ENCODE data around the gene CHST14. TPM values are rescaled to one million over a fixed set of nuclear protein-coding genes. Genes with fewer than 3 reads are reported as not detected.

Gene CHST14
- total RNA-seq = 1 to 10 TPM in 3 of 4 donors, not detected in 1; 2.9 to 8.8 (median 4.1) TPM

DNA sequence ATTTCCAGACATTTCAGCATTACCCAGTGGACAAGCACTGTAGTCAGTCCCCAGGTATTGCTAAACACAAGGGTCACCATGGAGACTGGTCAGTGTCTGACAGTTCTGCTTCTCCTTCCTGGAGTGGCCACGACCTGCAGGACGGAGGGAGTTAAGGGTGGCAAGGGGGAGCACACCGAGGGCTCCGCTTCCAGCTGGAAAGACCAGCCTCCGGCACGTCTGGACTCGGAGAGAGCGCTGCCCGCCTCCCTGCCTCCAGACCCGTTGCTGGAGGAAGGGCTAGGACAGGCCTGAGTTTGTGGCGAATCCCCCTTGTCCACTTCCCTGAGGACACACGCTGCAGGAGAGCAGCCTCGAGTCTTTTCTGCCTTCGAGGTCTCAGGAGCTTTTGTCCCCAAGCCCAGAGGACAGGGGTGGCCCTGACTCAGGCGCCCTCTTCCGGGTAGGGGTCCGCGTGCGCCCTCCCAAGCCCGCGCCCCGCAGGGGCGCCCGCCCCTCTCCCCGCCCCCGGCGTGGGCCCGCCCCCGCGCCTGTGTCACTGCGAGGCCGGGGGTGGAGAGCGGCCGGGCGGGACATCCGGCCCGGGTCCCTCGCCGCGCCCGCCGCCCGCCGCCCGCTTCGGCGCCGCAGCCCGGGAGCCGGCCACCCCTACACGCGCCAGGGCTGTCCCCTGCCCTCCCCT is at the start of gene CHST14:
Gene CHST14 (plus strand): TSS at position 562 of the 682 bp plus-strand sequence. CDS start 230 bp downstream, outside the sequence.
- H3K36me3 ChIP-seq = no peaks in the 10 kb centered on the region
- in situ Hi-C loops (cut with MboI; ENCODE audit: low pct_ligation_motif_present in 1 of 4, low pct_unique_long_range_greater_than_20kb in 1 of 4, low sequenced_read_pairs in 3 of 4) (no loop called here), intact Hi-C loops (cut with DNase I; ENCODE audit: low total_unique reads) (no loop called here)
- H3K27ac ChIP-seq = peak within 1 kb of the TSS; percentile 88 to 92 (median 90)
- peak within 1 kb of the TSS; percentile 70 to 92 (median 80) for H3K4me3 ChIP-seq
- no peak for TF ChIP-seq EP300 (IDR thresholded peaks at IDR 0.05; ENCODE audit: low read depth)
- TF ChIP-seq POLR2A (IDR thresholded peaks at IDR 0.05) = peak; percentile 41
- peak in 1 of 3 donors; percentile 0 for TF ChIP-seq POLR2AphosphoS5 (IDR thresholded peaks at IDR 0.05)
- TF ChIP-seq CTCF (IDR thresholded peaks at IDR 0.05) = no peak
- H3K4me1 ChIP-seq = peaks cover 3 to 19% (median 13%) of the 10 kb centered on the region in 4 donors
- 0 to 14% methylated on average over 7 to 12 of the region's 52 CpGs for WGBS, 2 donors (ENCODE audit: low coverage in 1 of 2)
- peak; percentile 64 for DNase-seq
- no peaks in the 10 kb centered on the region for H3K27me3 ChIP-seq
- no peaks in the 10 kb centered on the region for H3K9me3 ChIP-seq

- Histone ChIP-seq H3K4me3 (peak overlapping the region in 2 of 4 donors; percentile 1 to 21), H3K27ac (peak overlapping the region; percentile 60 to 70 (median 67)), H3K27me3 (no peaks in the 10 kb centered on the region), H3K36me3 (peaks cover 0 to 11% (median 0%) of the 10 kb centered on the region in 4 donors), H3K4me1 (peaks cover 9 to 23% (median 20%) of the 10 kb centered on the region in 4 donors), H3K9me3 (no peaks in the 10 kb centered on the region)
- intact Hi-C loops (cut with DNase I; ENCODE audit: low total_unique reads) (loop anchor here (1.0 to 5.0 kb wide), 2 partner anchors 77 to 139 kb away; partner anchors contain the start of gene ANKRD63), in situ Hi-C loops (cut with MboI; ENCODE audit: low pct_ligation_motif_present in 1 of 4, low pct_unique_long_range_greater_than_20kb in 1 of 4, low sequenced_read_pairs in 3 of 4) (loop anchor here in 2 of 4 donors (10.0 to 25.0 kb wide), 2 partner anchors 57 to 109 kb away; partner anchors contain the start of genes INAFM2 (in 1 of the 2) and PLCB2 (in 1 of the 2))
- 14% methylated on average over 31 of the region's 31 CpGs; no CpG with 5 or more reads in 1 of the 2 donors for WGBS, 2 donors (ENCODE audit: low coverage in 1 of 2)
- TF ChIP-seq POLR2A (IDR thresholded peaks at IDR 0.05) = peak; percentile 38
- TF ChIP-seq POLR2AphosphoS5 (IDR thresholded peaks at IDR 0.05) = peak in 2 of 3 donors; percentile 27 to 42
- TF ChIP-seq CTCF (IDR thresholded peaks at IDR 0.05) = peak; percentile 94 to 97 (median 96)
- TF ChIP-seq EP300 (IDR thresholded peaks at IDR 0.05; ENCODE audit: low read depth) = no peak
- DNase-seq = peak; percentile 85
Measured at GRCh38 chr15:40421246-40422157, 49.3 kb upstream of the CHST14 start.

DNA sequence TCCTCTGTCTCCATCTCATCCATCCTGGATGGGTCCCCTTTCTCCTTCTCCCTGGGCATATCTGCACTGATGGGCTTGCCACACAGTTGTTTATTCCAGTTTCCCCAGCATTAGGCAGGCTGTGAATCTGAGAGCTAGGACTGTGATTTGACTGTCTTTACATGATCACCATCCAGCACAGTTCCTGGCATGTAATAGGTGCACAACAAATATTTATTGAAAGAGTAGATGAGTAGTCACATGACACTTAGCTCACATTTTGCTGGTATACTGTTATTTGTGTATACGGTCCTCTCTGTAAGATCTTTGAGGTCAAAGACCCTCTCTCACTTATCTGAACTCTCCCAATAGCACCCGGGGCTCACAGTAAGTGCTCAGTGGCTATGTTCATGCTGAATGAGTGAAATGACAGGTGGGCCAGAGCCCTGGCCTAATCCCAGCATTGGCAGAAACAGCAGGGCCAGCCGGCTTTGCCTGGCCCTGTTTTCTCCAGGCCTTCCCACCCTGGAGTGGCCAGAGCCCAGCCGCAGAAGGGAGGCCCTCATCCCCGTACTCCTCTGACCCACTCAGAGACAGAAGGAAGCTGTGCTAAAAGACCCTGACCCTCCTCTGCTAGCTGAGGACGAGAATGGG is 46.2 kb upstream of the CHST14 start:
- Histone ChIP-seq H3K27me3 (no peaks in the 10 kb centered on the region), H3K4me3 (no peak overlapping the region), H3K27ac (no peak overlapping the region), H3K9me3 (no peaks in the 10 kb centered on the region), H3K36me3 (no peaks in the 10 kb centered on the region), H3K4me1 (peaks cover 9 to 23% (median 20%) of the 10 kb centered on the region in 4 donors)
- in situ Hi-C loops (cut with MboI; ENCODE audit: low pct_ligation_motif_present in 1 of 4, low pct_unique_long_range_greater_than_20kb in 1 of 4, low sequenced_read_pairs in 3 of 4) (loop anchor here in 2 of 4 donors (10.0 to 25.0 kb wide), 2 partner anchors 60 to 112 kb away; partner anchors contain the start of genes INAFM2 (in 1 of the 2) and PLCB2 (in 1 of the 2)), intact Hi-C loops (cut with DNase I; ENCODE audit: low total_unique reads) (loop anchor here (5.0 kb wide), 1 partner anchor 142 kb away; the partner anchor contains the start of gene ANKRD63)
- 67 to 96% methylated on average over 2 to 6 of the region's 6 CpGs for WGBS, 2 donors (ENCODE audit: low coverage in 1 of 2)
- TF ChIP-seq EP300 (IDR thresholded peaks at IDR 0.05; ENCODE audit: low read depth) (no peak), CTCF (IDR thresholded peaks at IDR 0.05) (no peak), POLR2A (IDR thresholded peaks at IDR 0.05) (no peak), POLR2AphosphoS5 (IDR thresholded peaks at IDR 0.05) (no peak)
- DNase-seq = no peak

All from transverse colon (tissue), 4 donors.